ENCODE data around the gene TDRKH.

DNA sequence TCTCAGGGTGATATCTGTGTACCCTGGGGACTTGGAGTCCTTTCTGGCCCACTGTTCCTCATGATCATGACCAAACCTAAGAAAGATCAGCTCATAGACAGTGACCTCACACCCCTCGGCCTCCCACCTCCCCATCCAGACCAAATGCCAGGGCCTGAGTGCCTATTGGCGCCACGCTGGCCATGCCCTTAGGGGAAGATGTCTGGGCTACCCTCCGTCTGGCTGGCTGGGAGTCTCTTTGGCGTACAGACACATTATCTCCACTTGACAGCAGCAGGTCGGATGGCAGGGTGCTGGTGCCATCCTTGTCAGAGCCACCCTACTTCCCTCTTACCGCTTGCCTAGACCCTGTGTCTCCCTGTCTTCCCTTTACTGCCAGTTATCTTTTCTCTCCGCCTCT lies 32.9 kb upstream of the TDRKH start:
- TF ChIP-seq, protein P1, sequence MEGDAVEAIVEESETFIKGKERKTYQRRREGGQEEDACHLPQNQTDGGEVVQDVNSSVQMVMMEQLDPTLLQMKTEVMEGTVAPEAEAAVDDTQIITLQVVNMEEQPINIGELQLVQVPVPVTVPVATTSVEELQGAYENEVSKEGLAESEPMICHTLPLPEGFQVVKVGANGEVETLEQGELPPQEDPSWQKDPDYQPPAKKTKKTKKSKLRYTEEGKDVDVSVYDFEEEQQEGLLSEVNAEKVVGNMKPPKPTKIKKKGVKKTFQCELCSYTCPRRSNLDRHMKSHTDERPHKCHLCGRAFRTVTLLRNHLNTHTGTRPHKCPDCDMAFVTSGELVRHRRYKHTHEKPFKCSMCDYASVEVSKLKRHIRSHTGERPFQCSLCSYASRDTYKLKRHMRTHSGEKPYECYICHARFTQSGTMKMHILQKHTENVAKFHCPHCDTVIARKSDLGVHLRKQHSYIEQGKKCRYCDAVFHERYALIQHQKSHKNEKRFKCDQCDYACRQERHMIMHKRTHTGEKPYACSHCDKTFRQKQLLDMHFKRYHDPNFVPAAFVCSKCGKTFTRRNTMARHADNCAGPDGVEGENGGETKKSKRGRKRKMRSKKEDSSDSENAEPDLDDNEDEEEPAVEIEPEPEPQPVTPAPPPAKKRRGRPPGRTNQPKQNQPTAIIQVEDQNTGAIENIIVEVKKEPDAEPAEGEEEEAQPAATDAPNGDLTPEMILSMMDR (IDR thresholded peaks at IDR 0.05; ENCODE audit: low read length): no peak
- TF ChIP-seq EZH2 (optimal IDR thresholded peaks at IDR 0.05; ENCODE audit: low read depth, low read length) (no peak), EZH2phosphoT487 (IDR thresholded peaks at IDR 0.05; ENCODE audit: low read length) (no peak)

Data from MM.1S (cell line).